SJCRH30 (cell line): ENCODE measurements around the gene ENDOD1. TPM values are rescaled to one million over a fixed set of nuclear protein-coding genes. Genes with fewer than 3 reads are reported as not detected.

Source experiments
- total RNA-seq: library from RNA; depleted of rRNA; stranded (reverse); fragments of >200 nt; shearing (Covaris generic); gene quantifications from 2 replicates; pipeline ENCODE4 v1.2.3, GENCODE V29; 2014; rRNA removed

ENDOD1 gene
- total RNA-seq, 1 experiment from 2014 or later, result 10.3 TPM

Other genes starting within 250 kb of the ENDOD1 start
- gene CWC15, start 116.3 kb upstream of the ENDOD1 start, total RNA-seq, result 39.8 and 41.8 TPM in 2 replicates
- 1.9 TPM in 2 replicates for gene KDM4D, start 116.1 kb upstream of the ENDOD1 start, total RNA-seq
- gene KDM4E, start 64.6 kb upstream of the ENDOD1 start, total RNA-seq, result not detected in 2 replicates
- not detected in 2 replicates for gene KDM4F, start 40.4 kb upstream of the ENDOD1 start, total RNA-seq
- gene SRSF8, start 22.9 kb upstream of the ENDOD1 start, total RNA-seq, result 6.4 and 10.9 TPM in 2 replicates
- gene SESN3, start 141.4 kb downstream of the ENDOD1 start, total RNA-seq, result 10.5 and 12.2 TPM in 2 replicates